Ovary (tissue), 3 donors: ENCODE results near the gene DDI2.

Source experiments
- CTCF ChIP-seq, 3 donors: fragments of 450-650 bp in 2 of 3; fragments of 200-600 bp in 1 of 3; IDR thresholded peaks; one replicate each; pipeline versions ENCODE4 v1.5.1 to v1.8.0; 2016 to 2022; ENCODE audit warnings: antibody characterized with exemption in 3 of 3, mild to moderate bottlenecking in 1 of 3
- EP300 ChIP-seq: sonication (generic); formaldehyde crosslinking; IDR thresholded peaks from one replicate; pipeline ENCODE4 v1.6.1; 2017; ENCODE audit warnings: antibody characterized with exemption
- POLR2A ChIP-seq: fragments of 450-650 bp; IDR thresholded peaks from one replicate; pipeline ENCODE4 v1.6.1; 2017; ENCODE audit warnings: antibody characterized with exemption, mild to moderate bottlenecking, moderate library complexity
- donor health status: DM: no; HTN: no; CAD: no.

GRCh38 chr1:15633756-15634420 is 16.6 kb downstream of the DDI2 start:
- no peak for TF ChIP-seq CTCF (IDR thresholded peaks at IDR 0.05)
- TF ChIP-seq POLR2A = no peak
- no peak for TF ChIP-seq EP300
